ENCODE results near the gene FAIM2. TPM values are rescaled to one million over a fixed set of nuclear protein-coding genes. Genes with fewer than 3 reads are reported as not detected.

The FAIM2 gene
- total RNA-seq, 1 donor from 2014 or later: 2.9 TPM

GRCh38 chr12:49869816-49870500 is 33.7 kb downstream of the FAIM2 start:
- no peak for ATAC-seq
- H3K9me3 ChIP-seq: no peaks in the 10 kb centered on the region

GRCh38 chr12:49868952-49869815 is 34.5 kb downstream of the FAIM2 start:
- DNase-seq (peak; percentile 73), ATAC-seq (peak; percentile 74 to 80)
- intact Hi-C loops (cut with DNase I): no loop called here
- Histone ChIP-seq H3K27me3 (ENCODE audit: low read depth) (peaks cover 9% of the 10 kb centered on the region), H3K4me3 (no peak overlapping the region), H3K36me3 (no peaks in the 10 kb centered on the region), H3K27ac (peak overlapping the region; percentile 25), H3K9me3 (no peaks in the 10 kb centered on the region), H3K4me1 (peaks cover 38% of the 10 kb centered on the region)
- no peak for TF ChIP-seq CTCF (IDR thresholded peaks at IDR 0.05)

More at GRCh38 chr12:49869816-49870500, 33.7 kb downstream of the FAIM2 start:
- intact Hi-C loops (cut with DNase I): no loop called here
- DNase-seq: no peak
- Histone ChIP-seq H3K36me3 (no peaks in the 10 kb centered on the region), H3K27ac (no peak overlapping the region), H3K4me1 (peaks cover 38% of the 10 kb centered on the region), H3K4me3 (no peak overlapping the region), H3K27me3 (ENCODE audit: low read depth) (peaks cover 9% of the 10 kb centered on the region)
- TF ChIP-seq CTCF (IDR thresholded peaks at IDR 0.05): no peak

GRCh38 chr12:49868449-49868848 is 35.3 kb downstream of the FAIM2 start:
- Histone ChIP-seq H3K9me3 (no peaks in the 10 kb centered on the region), H3K27me3 (ENCODE audit: low read depth) (peaks cover 9% of the 10 kb centered on the region), H3K4me1 (peaks cover 38% of the 10 kb centered on the region), H3K36me3 (no peaks in the 10 kb centered on the region), H3K27ac (peak overlapping the region; percentile 25), H3K4me3 (no peak overlapping the region)
- TF ChIP-seq CTCF (IDR thresholded peaks at IDR 0.05): no peak
- ATAC-seq (no peak), DNase-seq (no peak)
- intact Hi-C loops (cut with DNase I): no loop called here

GRCh38 chr12:49867570-49868341 is 35.9 kb downstream of the FAIM2 start:
- Histone ChIP-seq H3K27ac (peak overlapping the region; percentile 44), H3K27me3 (ENCODE audit: low read depth) (peaks cover 9% of the 10 kb centered on the region), H3K4me3 (no peak overlapping the region), H3K4me1 (peaks cover 35% of the 10 kb centered on the region), H3K9me3 (no peaks in the 10 kb centered on the region), H3K36me3 (no peaks in the 10 kb centered on the region)
- DNase-seq (no peak), ATAC-seq (peak; percentile 73 to 77)
- no peak for TF ChIP-seq CTCF (IDR thresholded peaks at IDR 0.05)
- intact Hi-C loops (cut with DNase I): no loop called here

GRCh38 chr12:49866859-49867569 is 36.7 kb downstream of the FAIM2 start:
- Histone ChIP-seq H3K27me3 (ENCODE audit: low read depth) (peaks cover 9% of the 10 kb centered on the region), H3K9me3 (no peaks in the 10 kb centered on the region), H3K4me3 (no peak overlapping the region), H3K36me3 (no peaks in the 10 kb centered on the region), H3K4me1 (peaks cover 29% of the 10 kb centered on the region), H3K27ac (peak overlapping the region; percentile 44)
- DNase-seq (peak; percentile 85), ATAC-seq (peak; percentile 81 to 84)
- intact Hi-C loops (cut with DNase I): no loop called here
- TF ChIP-seq CTCF (IDR thresholded peaks at IDR 0.05): peak; percentile 98

Data from lower lobe of right lung (tissue), 2 donors.